ENCODE measurements around the gene APBB2. TPM values are rescaled to one million over a fixed set of nuclear protein-coding genes. Genes with fewer than 3 reads are reported as not detected.

The APBB2 gene
- total and polyA plus RNA-seq, 10 of the 15 experiments (the other 5 are each of a cell fraction or from before 2014, with no cell fraction given), result 2.7 to 24.6 (median 19.0) TPM

- BruUV-seq (replicated peaks), result no TSS peak
- SMC1A ChIA-PET (ENCODE audit: uncharacterized antibody, unreplicated experiment), result interaction anchor here (1.0 to 2.0 kb wide), 3 partner anchors 13 to 196 kb away, joined by 3 to 7 read pairs (median 3); no protein-coding TSS in a partner anchor
Observed at GRCh38 chr4:41258783-41259182, 44.4 kb upstream of the APBB2 start.

More at GRCh38 chr4:41258783-41259182, 44.4 kb upstream of the APBB2 start:
- intact Hi-C loops (cut with micrococcal nuclease; ENCODE audit: unreplicated experiment), result no loop called here
- no peak overlapping the region for H3K9ac ChIP-seq (ENCODE audit: control insufficient read depth, insufficient read depth, low read length)
- no peaks in the 10 kb centered on the region for H3K9me3 ChIP-seq (replicated peaks; ENCODE audit: control insufficient read depth, insufficient read depth, low read length)
- no peak for ATAC-seq
- 19% methylated on average over 5 of the region's 5 CpGs for WGBS (ENCODE audit: insufficient coverage, insufficient replicate concordance, low lambda C conversion rate, missing lambda C conversion rate)
- H3K4me2 ChIP-seq (ENCODE audit: control insufficient read depth, insufficient read depth), result no peak overlapping the region
- POLR2A ChIA-PET, result no interaction called here
- H3K79me2 ChIP-seq (ENCODE audit: control insufficient read depth, insufficient read depth, low read length), result no peaks in the 10 kb centered on the region
- in situ Hi-C loops (cut with MboI), result no loop called here
- no peaks in the 10 kb centered on the region for H3K36me3 ChIP-seq (ENCODE audit: control insufficient read depth in 2 of 2, insufficient read depth in 2 of 2, low read length in 1 of 2)
- H3K27ac ChIP-seq (ENCODE audit: control insufficient read depth, insufficient read depth), result no peak overlapping the region
- peaks cover 1 to 11% of the 10 kb centered on the region in 2 experiments for H3K27me3 ChIP-seq (replicated peaks in 1 of 2; ENCODE audit: control insufficient read depth in 2 of 2, insufficient read depth in 2 of 2, low read length in 1 of 2)
- no peak for FAIRE-seq
- RAD21 ChIA-PET (ENCODE audit: unreplicated experiment), result interaction anchor here (0.6 to 1.7 kb wide), 2 partner anchors 403 to 729 kb away, joined by 3 read pairs; no protein-coding TSS in a partner anchor
- CTCF ChIA-PET, result interaction anchor here (0.5 to 3.1 kb wide), 10 partner anchors 15 to 1220 kb away, joined by 3 to 22 read pairs (median 3); no protein-coding TSS in a partner anchor
- H3K4me3 ChIP-seq, result no peak overlapping the region
- DNase-seq (ENCODE audit: low read depth, low spot score), result no peak
- H2AFZ ChIP-seq (ENCODE audit: control insufficient read depth, low read depth, low read length), result no peak overlapping the region
- H3K4me1 ChIP-seq (ENCODE audit: control insufficient read depth, insufficient read depth, low read length), result peaks cover 3% of the 10 kb centered on the region; the same call in 1 of the 2 replicates
- no peaks in the 10 kb centered on the region for H4K20me1 ChIP-seq (ENCODE audit: control insufficient read depth, insufficient read depth)
- TF ChIP-seq DPF2 (IDR thresholded peaks at IDR 0.05), result no peak
- no peak for TF ChIP-seq GABPA (IDR thresholded peaks at IDR 0.05; ENCODE audit: low read depth)
- TF ChIP-seq RAD21 (IDR thresholded peaks at IDR 0.05; ENCODE audit: insufficient read depth, low read depth, low read length), result peak; percentile 31
- TF ChIP-seq FOS (IDR thresholded peaks at IDR 0.05; ENCODE audit: borderline replicate concordance, extremely low read depth, insufficient read length), result no peak
- no peak for TF ChIP-seq MEF2A (IDR thresholded peaks at IDR 0.05; ENCODE audit: insufficient read depth, low read depth, low read length)
- TF ChIP-seq, protein P1, sequence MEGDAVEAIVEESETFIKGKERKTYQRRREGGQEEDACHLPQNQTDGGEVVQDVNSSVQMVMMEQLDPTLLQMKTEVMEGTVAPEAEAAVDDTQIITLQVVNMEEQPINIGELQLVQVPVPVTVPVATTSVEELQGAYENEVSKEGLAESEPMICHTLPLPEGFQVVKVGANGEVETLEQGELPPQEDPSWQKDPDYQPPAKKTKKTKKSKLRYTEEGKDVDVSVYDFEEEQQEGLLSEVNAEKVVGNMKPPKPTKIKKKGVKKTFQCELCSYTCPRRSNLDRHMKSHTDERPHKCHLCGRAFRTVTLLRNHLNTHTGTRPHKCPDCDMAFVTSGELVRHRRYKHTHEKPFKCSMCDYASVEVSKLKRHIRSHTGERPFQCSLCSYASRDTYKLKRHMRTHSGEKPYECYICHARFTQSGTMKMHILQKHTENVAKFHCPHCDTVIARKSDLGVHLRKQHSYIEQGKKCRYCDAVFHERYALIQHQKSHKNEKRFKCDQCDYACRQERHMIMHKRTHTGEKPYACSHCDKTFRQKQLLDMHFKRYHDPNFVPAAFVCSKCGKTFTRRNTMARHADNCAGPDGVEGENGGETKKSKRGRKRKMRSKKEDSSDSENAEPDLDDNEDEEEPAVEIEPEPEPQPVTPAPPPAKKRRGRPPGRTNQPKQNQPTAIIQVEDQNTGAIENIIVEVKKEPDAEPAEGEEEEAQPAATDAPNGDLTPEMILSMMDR (IDR thresholded peaks at IDR 0.05 in 2 of 3, conservative IDR thresholded peaks at IDR 0.05 in 1 of 3; ENCODE audit: control insufficient read depth in 2 of 3, extremely low read depth in 1 of 3, insufficient read depth in 1 of 3, low read depth in 3 of 3, low read length in 3 of 3), result peak in 1 of 3 experiments; percentile 30; a peak in 2 of 6 replicates
- no peak for TF ChIP-seq TCF12 (IDR thresholded peaks at IDR 0.05; ENCODE audit: low read depth, low read length)
- TF ChIP-seq ZNF207 (IDR thresholded peaks at IDR 0.05; ENCODE audit: borderline replicate concordance), result no peak
